ENCODE results near the gene CNTLN. TPM values are rescaled to one million over a fixed set of nuclear protein-coding genes. Genes with fewer than 3 reads are reported as not detected.

Gene CNTLN
- total RNA-seq, 1 experiment from 2014 or later: 6.7 TPM

- DNase-seq (ENCODE audit: unreplicated experiment): peak; percentile 18
- no peaks in the 10 kb centered on the region for H3K27me3 Mint-ChIP-seq (ENCODE audit: insufficient read depth, unreplicated experiment)
- no TSS peak for BruUV-seq (replicated peaks)
- CTCF ChIA-PET: interaction anchor here (0.6 to 2.8 kb wide), 12 partner anchors 16 to 1363 kb away, joined by 3 to 9 read pairs (median 4); no protein-coding TSS in a partner anchor
- peaks cover 8% of the 10 kb centered on the region for H3K4me1 Mint-ChIP-seq (ENCODE audit: insufficient read depth, unreplicated experiment)
- POLR2A ChIA-PET: interaction anchor here (0.6 kb wide), 1 partner anchor 54 kb away, joined by 4 read pairs; no protein-coding TSS in a partner anchor
- intact Hi-C loops (cut with micrococcal nuclease): loop anchor here (1.0 kb wide), 1 partner anchor 243 kb away; no protein-coding TSS in a partner anchor
- no peaks in the 10 kb centered on the region for H3K36me3 Mint-ChIP-seq (ENCODE audit: insufficient read depth, unreplicated experiment)
- no peaks in the 10 kb centered on the region for H3K9me3 Mint-ChIP-seq (ENCODE audit: unreplicated experiment)
- TF ChIP-seq CTCF (IDR thresholded peaks at IDR 0.05; ENCODE audit: unreplicated experiment): peak; percentile 20
- H3K27ac Mint-ChIP-seq (ENCODE audit: low read depth, unreplicated experiment): no peak overlapping the region
- no peak overlapping the region for H3K4me3 Mint-ChIP-seq (ENCODE audit: unreplicated experiment)
These were observed 84.4 kb downstream of the CNTLN start for GRCh38 chr9:17219261-17219660.

GRCh38 chr9:17222932-17223331 is 88.1 kb downstream of the CNTLN start:
- CTCF ChIA-PET: interaction anchor here (1.0 kb wide), 1 partner anchor 100 kb away, joined by 4 read pairs; no protein-coding TSS in a partner anchor

GRCh38 chr9:17225407-17225806 is 90.6 kb downstream of the CNTLN start:
- no peaks in the 10 kb centered on the region for H3K9me3 Mint-ChIP-seq (ENCODE audit: unreplicated experiment)

More at GRCh38 chr9:17222932-17223331, 88.1 kb downstream of the CNTLN start:
- DNase-seq (ENCODE audit: unreplicated experiment): peak; percentile 6
- no peaks in the 10 kb centered on the region for H3K27me3 Mint-ChIP-seq (ENCODE audit: insufficient read depth, unreplicated experiment)
- no peak overlapping the region for H3K27ac Mint-ChIP-seq (ENCODE audit: low read depth, unreplicated experiment)
- H3K9me3 Mint-ChIP-seq (ENCODE audit: unreplicated experiment): no peaks in the 10 kb centered on the region
- POLR2A ChIA-PET: no interaction called here
- intact Hi-C loops (cut with micrococcal nuclease): no loop called here
- TF ChIP-seq CTCF (IDR thresholded peaks at IDR 0.05; ENCODE audit: unreplicated experiment): no peak
- H3K4me3 Mint-ChIP-seq (ENCODE audit: unreplicated experiment): no peak overlapping the region
- no peaks in the 10 kb centered on the region for H3K4me1 Mint-ChIP-seq (ENCODE audit: insufficient read depth, unreplicated experiment)
- no TSS peak for BruUV-seq (replicated peaks)
- no peaks in the 10 kb centered on the region for H3K36me3 Mint-ChIP-seq (ENCODE audit: insufficient read depth, unreplicated experiment)

More at GRCh38 chr9:17225407-17225806, 90.6 kb downstream of the CNTLN start:
- no peak overlapping the region for H3K4me3 Mint-ChIP-seq (ENCODE audit: unreplicated experiment)
- H3K4me1 Mint-ChIP-seq (ENCODE audit: insufficient read depth, unreplicated experiment): no peaks in the 10 kb centered on the region
- BruUV-seq (replicated peaks): no TSS peak
- no peaks in the 10 kb centered on the region for H3K36me3 Mint-ChIP-seq (ENCODE audit: insufficient read depth, unreplicated experiment)
- DNase-seq (ENCODE audit: unreplicated experiment): no peak
- ChIA-PET POLR2A (interaction anchor here (1.5 kb wide), 1 partner anchor 8 kb away, joined by 4 read pairs; no protein-coding TSS in a partner anchor), CTCF (interaction anchor here (0.7 to 1.5 kb wide), 3 partner anchors 8 to 231 kb away, joined by 3 to 5 read pairs (median 3); no protein-coding TSS in a partner anchor)
- no peak overlapping the region for H3K27ac Mint-ChIP-seq (ENCODE audit: low read depth, unreplicated experiment)
- TF ChIP-seq CTCF (IDR thresholded peaks at IDR 0.05; ENCODE audit: unreplicated experiment): no peak
- intact Hi-C loops (cut with micrococcal nuclease): no loop called here
- H3K27me3 Mint-ChIP-seq (ENCODE audit: insufficient read depth, unreplicated experiment): no peaks in the 10 kb centered on the region
